Retinal pigment epithelial cell (primary cell): ENCODE measurements around the gene B9D1.
A peak's percentile ranks its signal among the peaks of the same experiment; 100 is the strongest.

Experiments
- DNase-seq: peaks from one replicate; pipeline ENCODE4 v3.0.0-alpha.2; 2010; ENCODE audit warnings: low read depth
- H3K4me3 ChIP-seq: 2 replicates; pipeline ENCODE4 v1.5.1; 2011; ENCODE audit warnings: mild to moderate bottlenecking, low read length, control low read depth, moderate library complexity
- CTCF ChIP-seq: conservative IDR thresholded peaks from 2 replicates; pipeline ENCODE4 v1.5.1; 2011; ENCODE audit warnings: low read depth, low read length, control low read depth, inconsistent platforms

The B9D1 gene

GRCh38 chr17:19388791-19389785 lies 26.6 kb upstream of the B9D1 start:
- no peak overlapping the region for H3K4me3 ChIP-seq
- no peak for DNase-seq
- no peak for TF ChIP-seq CTCF

GRCh38 chr17:19387921-19388521 lies 25.5 kb upstream of the B9D1 start:
- no peak overlapping the region for H3K4me3 ChIP-seq
- no peak for DNase-seq
- no peak for TF ChIP-seq CTCF

GRCh38 chr17:19386974-19387920 lies 24.7 kb upstream of the B9D1 start, which contains the start of gene MFAP4:
MFAP4 (minus strand) TSS chr17:19387190; CDS start chr17:19387155, 35 bp downstream.
- no peak for DNase-seq
- no peak for TF ChIP-seq CTCF
- H3K4me3 ChIP-seq: peak within 1 kb of the TSS; percentile 17

- no peak for DNase-seq
- peak overlapping the region; percentile 17 for H3K4me3 ChIP-seq
- no peak for TF ChIP-seq CTCF
Measured at GRCh38 chr17:19386051-19386929, 23.8 kb upstream of the B9D1 start.

- H3K4me3 ChIP-seq: no peak overlapping the region
- no peak for TF ChIP-seq CTCF
Measured at GRCh38 chr17:19385521-19385983, 23.0 kb upstream of the B9D1 start.

More at GRCh38 chr17:19385521-19385983, 23.0 kb upstream of the B9D1 start:
- DNase-seq: no peak
